ENCODE data around the gene CHD6.

GRCh38 chr20:41559658-41560057, 58.5 kb downstream of the CHD6 start:
- TF ChIP-seq, protein P1, sequence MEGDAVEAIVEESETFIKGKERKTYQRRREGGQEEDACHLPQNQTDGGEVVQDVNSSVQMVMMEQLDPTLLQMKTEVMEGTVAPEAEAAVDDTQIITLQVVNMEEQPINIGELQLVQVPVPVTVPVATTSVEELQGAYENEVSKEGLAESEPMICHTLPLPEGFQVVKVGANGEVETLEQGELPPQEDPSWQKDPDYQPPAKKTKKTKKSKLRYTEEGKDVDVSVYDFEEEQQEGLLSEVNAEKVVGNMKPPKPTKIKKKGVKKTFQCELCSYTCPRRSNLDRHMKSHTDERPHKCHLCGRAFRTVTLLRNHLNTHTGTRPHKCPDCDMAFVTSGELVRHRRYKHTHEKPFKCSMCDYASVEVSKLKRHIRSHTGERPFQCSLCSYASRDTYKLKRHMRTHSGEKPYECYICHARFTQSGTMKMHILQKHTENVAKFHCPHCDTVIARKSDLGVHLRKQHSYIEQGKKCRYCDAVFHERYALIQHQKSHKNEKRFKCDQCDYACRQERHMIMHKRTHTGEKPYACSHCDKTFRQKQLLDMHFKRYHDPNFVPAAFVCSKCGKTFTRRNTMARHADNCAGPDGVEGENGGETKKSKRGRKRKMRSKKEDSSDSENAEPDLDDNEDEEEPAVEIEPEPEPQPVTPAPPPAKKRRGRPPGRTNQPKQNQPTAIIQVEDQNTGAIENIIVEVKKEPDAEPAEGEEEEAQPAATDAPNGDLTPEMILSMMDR (optimal IDR thresholded peaks at IDR 0.05 in 1 of 3, IDR thresholded peaks at IDR 0.05 in 1 of 3, conservative IDR thresholded peaks at IDR 0.05 in 1 of 3; ENCODE audit: extremely low read depth in 1 of 3, insufficient read depth in 2 of 3, low read length in 3 of 3) = no peak
- TF ChIP-seq EZH2 (IDR thresholded peaks at IDR 0.05; ENCODE audit: low read length) = no peak

All from keratinocyte (primary cell).